DMS53 treated with DMSO at 0.1 percent for 48 hours (cell line): Measurements from ENCODE around the gene PRKRIP1.
"Not testable (repeated sequence)": the region's sequence is repeated elsewhere in the genome, so short reads cannot be mapped to it uniquely, and the experiment has no call there.

Experiments used
- DNase-seq: peaks from one replicate; lab custom pipeline; 2025; ENCODE audit not compliant: unreplicated experiment; lab: John Stamatoyannopoulos, UW

Gene PRKRIP1

DNA sequence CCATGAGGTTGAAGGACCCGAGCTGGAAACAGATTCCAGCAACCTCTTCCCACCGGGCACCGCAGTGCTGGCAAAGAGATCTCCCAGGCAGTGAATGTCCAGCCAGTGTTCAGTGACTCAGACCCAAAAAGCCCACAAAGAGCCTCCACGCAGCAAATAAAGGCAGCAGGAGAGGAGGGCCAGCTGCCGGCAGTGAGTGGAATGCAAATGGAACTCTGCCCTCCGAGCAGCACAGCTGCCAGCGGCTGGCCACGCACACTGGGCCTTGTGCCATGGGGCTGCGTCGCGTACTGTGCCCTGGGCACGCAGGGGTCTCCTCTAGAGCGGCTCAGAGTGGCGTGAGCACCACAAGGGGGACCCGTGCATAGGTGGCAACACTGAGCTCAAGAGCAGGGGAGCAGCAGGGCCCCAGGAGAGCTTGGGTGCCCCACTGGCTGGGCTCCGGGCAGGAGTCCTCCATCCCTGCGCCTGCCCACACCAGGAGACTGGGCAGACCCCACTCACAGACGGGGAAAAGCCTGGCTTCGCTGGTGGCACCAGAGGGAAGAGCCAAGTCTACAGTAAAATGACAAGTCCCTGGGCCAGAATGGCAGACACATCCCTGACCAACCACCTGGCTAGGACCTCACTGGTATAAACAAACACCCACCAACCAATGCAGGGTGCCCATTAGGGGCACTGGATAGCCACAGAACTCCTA, 78.7 kb downstream of the PRKRIP1 start:
- DNase-seq = not testable (repeated sequence)
